ENCODE results near the gene MRM2. TPM values are rescaled to one million over a fixed set of nuclear protein-coding genes. Genes with fewer than 3 reads are reported as not detected.

MRM2 gene
- total RNA-seq, 1 experiment from 2014 or later, result 34.7 TPM

GRCh38 chr7:2218444-2218785 is 23.6 kb downstream of the MRM2 start:
- CTCF ChIA-PET, result no interaction called here
- Histone ChIP-seq H3K9ac (ENCODE audit: low read length) (no peak overlapping the region), H4K20me1 (ENCODE audit: insufficient read depth) (no peaks in the 10 kb centered on the region), H2AFZ (ENCODE audit: low read depth, low read length, poor library complexity, severe bottlenecking) (no peak overlapping the region), H3K79me2 (ENCODE audit: insufficient read depth, low read length) (peaks cover 3% of the 10 kb centered on the region; the same call in 1 of the 2 replicates), H3K4me3 (replicated peaks in 1 of 2; ENCODE audit: low read depth in 1 of 2, low read length in 2 of 2) (no peak overlapping the region), H3K4me2 (ENCODE audit: low read length) (no peak overlapping the region), H3K27ac (ENCODE audit: low read depth, low read length) (no peak overlapping the region), H3K9me3 (ENCODE audit: control insufficient read depth in 1 of 2, insufficient read depth in 1 of 2, low read depth in 1 of 2, low read length in 2 of 2) (no peaks in the 10 kb centered on the region), H3K27me3 (ENCODE audit: insufficient read depth, low read length) (no peaks in the 10 kb centered on the region), H3K9me2 (ENCODE audit: insufficient read depth) (no peaks in the 10 kb centered on the region), H3K4me1 (ENCODE audit: control insufficient read depth in 1 of 2, insufficient read depth in 2 of 2, low read length in 2 of 2) (no peaks in the 10 kb centered on the region), H3K36me3 (ENCODE audit: control insufficient read depth in 1 of 2, insufficient read depth in 2 of 2, low read length in 2 of 2) (peaks cover 13 to 22% of the 10 kb centered on the region in 2 experiments; a peak in 3 of 4 replicates)
- DNase-seq (ENCODE audit: low read depth, low spot score) (no peak), ATAC-seq (no peak)
- no TSS peak for BruUV-seq (replicated peaks)
- RAD21 ChIA-PET (ENCODE audit: low non-redundant PET in 1 of 2, low total read pairs in 2 of 2, uncharacterized antibody in 2 of 2, unreplicated experiment in 2 of 2), result no interaction called here
- POLR2A ChIA-PET, result no interaction called here
- intact Hi-C loops (cut with micrococcal nuclease), result no loop called here
- TF ChIP-seq YY1 (IDR thresholded peaks at IDR 0.05; ENCODE audit: extremely low read depth, insufficient replicate concordance, low read depth, low read length), result no peak
- TF ChIP-seq MAX (IDR thresholded peaks at IDR 0.05), result no peak
- TF ChIP-seq EZH2phosphoT487 (IDR thresholded peaks at IDR 0.05; ENCODE audit: borderline replicate concordance), result no peak
- TF ChIP-seq ZFX (IDR thresholded peaks at IDR 0.05), result no peak
- TF ChIP-seq CEBPB (IDR thresholded peaks at IDR 0.05; ENCODE audit: low read depth), result no peak
- no peak for TF ChIP-seq SRF (IDR thresholded peaks at IDR 0.05; ENCODE audit: low read depth)
- no peak for TF ChIP-seq ZNF274 (IDR thresholded peaks at IDR 0.05; ENCODE audit: low read depth, low read length)
- no peak for TF ChIP-seq ZBTB33 (IDR thresholded peaks at IDR 0.05; ENCODE audit: extremely low read depth, insufficient replicate concordance, low read length)
- TF ChIP-seq EZH2 (IDR thresholded peaks at IDR 0.05), result no peak
- TF ChIP-seq POLR2A (IDR thresholded peaks at IDR 0.05; ENCODE audit: borderline replicate concordance, extremely low read depth, insufficient read depth, insufficient read length), result no peak
- TF ChIP-seq SIN3A (IDR thresholded peaks at IDR 0.05; ENCODE audit: low read depth), result no peak
- no peak for TF ChIP-seq CBX3 (IDR thresholded peaks at IDR 0.05; ENCODE audit: low read depth)
- TF ChIP-seq CTCF (IDR thresholded peaks at IDR 0.05 in 2 of 3, conservative IDR thresholded peaks at IDR 0.05 in 1 of 3; ENCODE audit: borderline replicate concordance in 1 of 3, insufficient read depth in 1 of 3, low read depth in 2 of 3, low read length in 2 of 3), result no peak
- no peak for TF ChIP-seq EGR1 (IDR thresholded peaks at IDR 0.05; ENCODE audit: low read depth)
- no peak for TF ChIP-seq POLR2AphosphoS5 (IDR thresholded peaks at IDR 0.05; ENCODE audit: low read depth, low read length)
- no peak for TF ChIP-seq JUND (IDR thresholded peaks at IDR 0.05)

All from HCT116 (cell line).